Measurements from ENCODE around the gene AMBRA1.

The AMBRA1 gene

GRCh38 chr11:46438211-46438610 is 155.6 kb downstream of the AMBRA1 start:
- no peak for DNase-seq (ENCODE audit: low read depth in 2 of 2)

- no peak for DNase-seq (ENCODE audit: low read depth in 2 of 2)
Measured at GRCh38 chr11:46437122-46437689, 156.6 kb downstream of the AMBRA1 start.

GRCh38 chr11:46436113-46436512 is 157.7 kb downstream of the AMBRA1 start:
- no peak for DNase-seq (ENCODE audit: low read depth in 2 of 2)

- DNase-seq (ENCODE audit: low read depth in 2 of 2) = no peak
Measured at GRCh38 chr11:46435679-46436078, 158.1 kb downstream of the AMBRA1 start.

- no peak for DNase-seq (ENCODE audit: low read depth in 2 of 2)
Measured at GRCh38 chr11:46431211-46431610, 162.6 kb downstream of the AMBRA1 start.

GRCh38 chr11:46429717-46430116 is 164.1 kb downstream of the AMBRA1 start:
- no peak for DNase-seq (ENCODE audit: low read depth in 2 of 2)

- DNase-seq (ENCODE audit: low read depth in 2 of 2) = no peak
Measured at GRCh38 chr11:46427364-46427763, 166.5 kb downstream of the AMBRA1 start.

GRCh38 chr11:46426233-46426991 is 167.4 kb downstream of the AMBRA1 start:
- no peak for DNase-seq (ENCODE audit: low read depth in 2 of 2)

GRCh38 chr11:46422588-46422987 is 171.2 kb downstream of the AMBRA1 start:
- DNase-seq (ENCODE audit: low read depth in 2 of 2) = no peak

- no peak for DNase-seq (ENCODE audit: low read depth in 2 of 2)
Measured at GRCh38 chr11:46421257-46421880, 172.5 kb downstream of the AMBRA1 start.

- no peak for DNase-seq (ENCODE audit: low read depth in 2 of 2)
Measured at GRCh38 chr11:46420513-46420912, 173.3 kb downstream of the AMBRA1 start.

GRCh38 chr11:46418751-46419150 is 175.1 kb downstream of the AMBRA1 start:
- DNase-seq (ENCODE audit: low read depth in 2 of 2) = no peak

- DNase-seq (ENCODE audit: low read depth in 2 of 2) = no peak
Measured at GRCh38 chr11:46417711-46418110, 176.1 kb downstream of the AMBRA1 start.

GRCh38 chr11:46414879-46415278 is 178.9 kb downstream of the AMBRA1 start:
- no peak for DNase-seq (ENCODE audit: low read depth in 2 of 2)

GRCh38 chr11:46414466-46414796 is 179.4 kb downstream of the AMBRA1 start:
- DNase-seq (ENCODE audit: low read depth in 2 of 2) = no peak

- DNase-seq (ENCODE audit: low read depth in 2 of 2) = no peak
Measured at GRCh38 chr11:46413760-46414465, 179.9 kb downstream of the AMBRA1 start.

- no peak for DNase-seq (ENCODE audit: low read depth in 2 of 2)
Measured at GRCh38 chr11:46410021-46410420, 183.8 kb downstream of the AMBRA1 start.

- DNase-seq (ENCODE audit: low read depth in 2 of 2) = no peak
Measured at GRCh38 chr11:46408407-46408986, 185.3 kb downstream of the AMBRA1 start.

- DNase-seq (ENCODE audit: low read depth in 2 of 2) = no peak
Measured at GRCh38 chr11:46407635-46408034, 186.2 kb downstream of the AMBRA1 start.

- DNase-seq (ENCODE audit: low read depth in 2 of 2) = no peak
Measured at GRCh38 chr11:46404476-46405017, 189.3 kb downstream of the AMBRA1 start.

GRCh38 chr11:46402957-46403902 is 190.6 kb downstream of the AMBRA1 start:
- no peak for DNase-seq (ENCODE audit: low read depth in 2 of 2)
